K562 (cell line): ENCODE results near the gene VPS33B. TPM values are rescaled to one million over a fixed set of nuclear protein-coding genes. Genes with fewer than 3 reads are reported as not detected.
A peak's percentile ranks its signal among the peaks of the same experiment; 100 is the strongest.

Experiments used
- C11orf30 ChIP-seq: fragments of 450-650 bp; IDR thresholded peaks from 2 replicates; pipeline ENCODE4 v1.6.1; 2016; ENCODE audit warnings: low read depth, mild to moderate bottlenecking
- DIDO1 ChIP-seq: fragments of 450-650 bp; IDR thresholded peaks from 2 replicates; pipeline ENCODE4 v1.6.1; 2016; ENCODE audit warnings: low read depth, missing biosample characterization, missing genetic modification characterization
- KAT8 ChIP-seq: fragments of 450-650 bp; IDR thresholded peaks from 2 replicates; pipeline ENCODE4 v1.6.1; 2016; ENCODE audit warnings: low read depth, mild to moderate bottlenecking
- NFE2L1 ChIP-seq: fragments of 450-650 bp; IDR thresholded peaks from 2 replicates; pipeline ENCODE4 v1.6.1; 2016; ENCODE audit warnings: missing genetic modification characterization, low read depth, mild to moderate bottlenecking, missing compliant biosample characterization, moderate library complexity, borderline replicate concordance
- PHF20 ChIP-seq: fragments of 450-650 bp; IDR thresholded peaks from 2 replicates; pipeline ENCODE4 v1.6.1; 2018; ENCODE audit not compliant: partially characterized antibody
- RBM17 ChIP-seq: fragments of 200-400 bp; formaldehyde crosslinking; IDR thresholded peaks from 2 replicates; pipeline ENCODE4 v1.6.1; 2017; ENCODE audit warnings: low read depth, mild to moderate bottlenecking, low read length, borderline replicate concordance
- ZNF239 ChIP-seq: fragments of 250-450 bp; sonication (Bioruptor Pico); IDR thresholded peaks from 2 replicates; pipeline ENCODE4 v1.4.0; 2020; ENCODE audit warnings: mild to moderate bottlenecking
- ZNF263 ChIP-seq: sonication (generic); formaldehyde crosslinking; IDR thresholded peaks from 2 replicates; pipeline ENCODE4 v1.8.0; 2022; ENCODE audit warnings: mild to moderate bottlenecking, missing genetic modification reagents, borderline replicate concordance
- ZNF444 ChIP-seq: fragments of 250-450 bp; sonication (Bioruptor Pico); IDR thresholded peaks from 2 replicates; pipeline ENCODE4 v1.4.0; 2020; ENCODE audit warnings: mild to moderate bottlenecking, moderate library complexity
- ZNF79 ChIP-seq: fragments of 250-450 bp; sonication (Bioruptor Pico); IDR thresholded peaks from 2 replicates; pipeline ENCODE4 v1.4.0; 2020; ENCODE audit warnings: low read depth, mild to moderate bottlenecking, moderate library complexity
- polyA plus RNA-seq, 8 experiments: library from polyadenylated mRNA; depleted of rRNA in 4 of 8; stranded (reverse) in 5 of 8; unstranded in 3 of 8; fragments of >200 nt; fragmentation: Nextera tagmentation in 2 of 8; fragmentation: Illumina TruSeq in 1 of 8; extraction: Ambion mirVana in 2 of 8; extraction: Trizol in 1 of 8; gene quantifications; 2 replicates each; pipeline versions ENCODE4 v1.2.1 to v1.2.3, GENCODE V29; 2011 to 2014; ENCODE audit warnings: inconsistent platforms in 1 of 8, missing spikeins in 1 of 8
- total RNA-seq, 7 experiments: library from RNA; depleted of rRNA in 6 of 7; stranded (reverse); fragments of >200 nt in 6 of 7; fragmentation: Illumina TruSeq in 2 of 7; extraction: Trizol in 2 of 7; gene quantifications; 2 replicates each; pipeline versions ENCODE4 v1.2.1 to v1.2.3, GENCODE V29; 2011 to 2021; ENCODE audit warnings: low replicate concordance in 1 of 7
- TF ChIP-seq, protein P1 (sequence below): sonication (generic); formaldehyde crosslinking; IDR thresholded peaks from 2 replicates; pipeline ENCODE4 v1.8.1; 2023; ENCODE audit warnings: mild to moderate bottlenecking, missing genetic modification reagents
- TF ChIP-seq, protein P2 (sequence below), 2 experiments: IDR thresholded peaks in 1 of 2; conservative IDR thresholded peaks in 1 of 2; 2 replicates each; pipeline ENCODE4 v1.6.1; 2016; ENCODE audit warnings: low read depth in 2 of 2, mild to moderate bottlenecking in 1 of 2, missing compliant biosample characterization in 1 of 2, missing genetic modification characterization in 1 of 2, moderate library complexity in 1 of 2
- TF ChIP-seq, protein P3 (sequence below), 3 experiments: fragments of 200-800 bp in 1 of 3; sonication (Bioruptor generic) in 1 of 3; sonication (generic) in 1 of 3; formaldehyde crosslinking in 1 of 3; IDR thresholded peaks; 2 replicates each; pipeline versions ENCODE4 v1.6.1 to v1.8.0; 2016 to 2022; ENCODE audit warnings: mild to moderate bottlenecking in 2 of 3, missing compliant biosample characterization in 2 of 3, missing genetic modification characterization in 2 of 3, missing genetic modification reagents in 1 of 3
- TF ChIP-seq, protein P4 (sequence below): fragments of 250-450 bp; sonication (Bioruptor Pico); IDR thresholded peaks from 2 replicates; pipeline ENCODE4 v1.5.0; 2021; ENCODE audit warnings: mild to moderate bottlenecking, moderate library complexity
- TF ChIP-seq, protein P5 (sequence below): fragments of 250-450 bp; sonication (Bioruptor Pico); IDR thresholded peaks from 2 replicates; pipeline ENCODE4 v1.8.0; 2022; ENCODE audit warnings: inconsistent platforms, mild to moderate bottlenecking, moderate library complexity, borderline replicate concordance

The VPS33B gene
- total and polyA plus RNA-seq, 9 of the 15 experiments (the other 6 are each of a cell fraction or from before 2014, with no cell fraction given), result 9.4 to 25.5 (median 14.8) TPM

DNA sequence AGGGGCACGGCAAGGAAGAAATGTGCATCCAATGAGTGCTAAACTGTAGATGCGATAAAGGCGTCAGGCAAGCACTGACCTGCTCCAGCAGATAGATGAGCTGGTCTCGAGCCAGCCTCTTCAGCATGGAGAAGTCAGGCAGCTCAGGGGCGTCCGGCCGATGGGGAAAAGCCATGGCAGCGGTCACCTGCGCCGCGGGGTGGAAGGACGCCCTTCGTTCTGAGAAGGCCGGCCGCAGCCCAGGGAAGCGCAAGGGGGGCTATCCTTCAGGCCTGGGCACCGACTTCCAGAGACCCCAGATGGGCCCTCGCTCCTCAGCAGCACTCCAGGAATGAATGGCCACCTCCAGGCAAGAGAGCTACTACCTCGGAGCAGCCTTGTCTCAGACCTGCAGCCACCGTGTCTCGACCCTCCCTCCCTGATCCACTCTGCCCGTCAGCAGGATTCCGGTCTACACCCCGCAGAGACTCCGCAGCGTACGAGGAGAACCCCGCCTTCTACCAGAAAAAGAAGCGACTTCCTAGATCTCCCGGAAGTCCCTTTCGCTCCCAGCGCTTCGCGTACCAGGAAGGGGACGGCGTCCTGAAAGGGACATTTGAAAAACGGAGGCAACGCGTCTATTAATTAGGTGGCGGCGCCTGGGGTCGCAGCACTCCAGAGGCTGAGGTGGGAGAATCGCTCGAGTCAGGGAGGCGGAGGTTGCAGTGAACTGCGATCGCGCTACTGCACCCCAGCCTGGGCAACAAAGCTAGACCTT, at the start of gene VPS33B (continued):
- TF ChIP-seq, protein P1, sequence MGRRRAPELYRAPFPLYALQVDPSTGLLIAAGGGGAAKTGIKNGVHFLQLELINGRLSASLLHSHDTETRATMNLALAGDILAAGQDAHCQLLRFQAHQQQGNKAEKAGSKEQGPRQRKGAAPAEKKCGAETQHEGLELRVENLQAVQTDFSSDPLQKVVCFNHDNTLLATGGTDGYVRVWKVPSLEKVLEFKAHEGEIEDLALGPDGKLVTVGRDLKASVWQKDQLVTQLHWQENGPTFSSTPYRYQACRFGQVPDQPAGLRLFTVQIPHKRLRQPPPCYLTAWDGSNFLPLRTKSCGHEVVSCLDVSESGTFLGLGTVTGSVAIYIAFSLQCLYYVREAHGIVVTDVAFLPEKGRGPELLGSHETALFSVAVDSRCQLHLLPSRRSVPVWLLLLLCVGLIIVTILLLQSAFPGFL (CRISPR knock-in tag), result 0 out of 2 replicates have a peak, but pooled peaks have one; percentile 68
- TF ChIP-seq ZNF239, result no peak
- TF ChIP-seq, protein P2, sequence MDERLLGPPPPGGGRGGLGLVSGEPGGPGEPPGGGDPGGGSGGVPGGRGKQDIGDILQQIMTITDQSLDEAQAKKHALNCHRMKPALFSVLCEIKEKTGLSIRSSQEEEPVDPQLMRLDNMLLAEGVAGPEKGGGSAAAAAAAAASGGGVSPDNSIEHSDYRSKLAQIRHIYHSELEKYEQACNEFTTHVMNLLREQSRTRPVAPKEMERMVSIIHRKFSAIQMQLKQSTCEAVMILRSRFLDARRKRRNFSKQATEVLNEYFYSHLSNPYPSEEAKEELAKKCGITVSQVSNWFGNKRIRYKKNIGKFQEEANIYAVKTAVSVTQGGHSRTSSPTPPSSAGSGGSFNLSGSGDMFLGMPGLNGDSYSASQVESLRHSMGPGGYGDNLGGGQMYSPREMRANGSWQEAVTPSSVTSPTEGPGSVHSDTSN (CRISPR knock-in tag; IDR thresholded peaks at IDR 0.05; ENCODE audit: low read depth), result no peak
- TF ChIP-seq, protein P2 (tag; conservative IDR thresholded peaks at IDR 0.05; ENCODE audit: low read depth), result no peak
- TF ChIP-seq, protein P3, sequence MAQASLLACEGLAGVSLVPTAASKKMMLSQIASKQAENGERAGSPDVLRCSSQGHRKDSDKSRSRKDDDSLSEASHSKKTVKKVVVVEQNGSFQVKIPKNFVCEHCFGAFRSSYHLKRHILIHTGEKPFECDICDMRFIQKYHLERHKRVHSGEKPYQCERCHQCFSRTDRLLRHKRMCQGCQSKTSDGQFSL (CRISPR knock-in tag; IDR thresholded peaks at IDR 0.05), result no peak
- TF ChIP-seq, protein P3 (tag; IDR thresholded peaks at IDR 0.05), result no peak
- peak; percentile 90 for TF ChIP-seq PHF20
- TF ChIP-seq ZNF444 (CRISPR knock-in tag), result no peak
- TF ChIP-seq DIDO1 (tag), result peak; percentile 78
- no peak for TF ChIP-seq ZNF263 (CRISPR knock-in tag)
- TF ChIP-seq KAT8, result no peak
- peak; percentile 72 for TF ChIP-seq C11orf30
- no peak for TF ChIP-seq RBM17
- no peak for TF ChIP-seq NFE2L1 (tag)
- TF ChIP-seq, protein P4, sequence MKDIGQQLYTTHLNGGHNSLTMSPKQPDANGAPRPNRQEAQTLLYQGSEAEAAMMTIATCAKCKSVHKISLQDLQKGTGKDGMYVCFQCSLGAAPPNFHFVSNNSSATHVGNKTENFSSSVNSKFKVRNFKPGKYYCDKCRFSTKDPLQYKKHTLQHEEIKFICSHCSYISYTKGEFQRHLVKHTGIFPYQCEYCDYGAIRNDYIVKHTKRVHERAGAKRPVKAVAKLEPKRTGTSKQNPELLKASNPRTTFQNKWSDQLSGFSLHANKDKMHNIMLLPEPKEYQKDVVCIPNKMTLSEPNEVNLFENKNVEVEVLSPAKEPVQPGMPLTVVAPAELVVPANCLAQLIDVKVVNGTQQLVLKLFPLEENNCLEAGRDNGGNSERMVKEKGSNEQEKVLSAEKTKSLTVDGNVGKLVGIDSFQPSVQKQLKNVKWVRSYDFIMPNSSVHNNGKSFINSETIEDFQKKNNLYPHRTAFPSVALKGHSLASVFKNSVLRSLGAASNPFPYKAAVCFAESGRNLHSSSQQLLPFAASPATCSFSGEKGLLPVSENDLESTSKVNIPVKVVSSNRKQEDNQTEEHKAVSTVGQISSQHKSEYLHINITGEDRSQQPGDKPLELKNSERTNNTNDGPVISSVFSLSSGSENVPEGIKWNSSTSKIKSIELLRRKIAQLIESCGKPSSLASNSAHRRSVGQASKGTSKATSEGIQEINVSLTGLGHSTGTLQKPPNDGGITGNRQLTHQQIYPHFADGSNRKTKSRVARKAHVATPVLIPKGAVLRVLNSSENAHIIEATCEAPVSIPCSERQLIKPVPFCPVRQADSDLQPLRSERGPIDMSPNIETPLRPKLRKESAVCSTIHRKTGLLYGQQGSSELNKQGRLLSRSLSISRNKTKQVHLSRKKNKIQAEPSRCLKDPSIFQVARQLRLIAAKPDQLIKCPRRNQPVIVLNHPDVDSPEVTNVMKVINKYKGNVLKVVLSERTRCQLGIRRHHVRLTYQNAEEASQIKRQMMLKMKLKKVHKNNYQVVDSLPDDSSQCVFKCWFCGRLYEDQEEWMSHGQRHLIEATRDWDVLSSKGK (CRISPR knock-in tag), result no peak
- no peak for TF ChIP-seq ZNF79
- TF ChIP-seq, protein P5, sequence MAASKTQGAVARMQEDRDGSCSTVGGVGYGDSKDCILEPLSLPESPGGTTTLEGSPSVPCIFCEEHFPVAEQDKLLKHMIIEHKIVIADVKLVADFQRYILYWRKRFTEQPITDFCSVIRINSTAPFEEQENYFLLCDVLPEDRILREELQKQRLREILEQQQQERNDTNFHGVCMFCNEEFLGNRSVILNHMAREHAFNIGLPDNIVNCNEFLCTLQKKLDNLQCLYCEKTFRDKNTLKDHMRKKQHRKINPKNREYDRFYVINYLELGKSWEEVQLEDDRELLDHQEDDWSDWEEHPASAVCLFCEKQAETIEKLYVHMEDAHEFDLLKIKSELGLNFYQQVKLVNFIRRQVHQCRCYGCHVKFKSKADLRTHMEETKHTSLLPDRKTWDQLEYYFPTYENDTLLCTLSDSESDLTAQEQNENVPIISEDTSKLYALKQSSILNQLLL (CRISPR knock-in tag), result no peak
